K562 (cell line): ENCODE data around the gene CERCAM. TPM values are rescaled to one million over a fixed set of nuclear protein-coding genes. Genes with fewer than 3 reads are reported as not detected.
A peak's percentile ranks its signal among the peaks of the same experiment; 100 is the strongest.

Experiments used
- CEBPB ChIP-seq: fragments of 450-650 bp; IDR thresholded peaks from 2 replicates; pipeline ENCODE4 v1.6.1; 2016; ENCODE audit warnings: missing genetic modification characterization, missing compliant biosample characterization
- EHMT2 ChIP-seq: fragments of 450-650 bp; IDR thresholded peaks from 2 replicates; pipeline ENCODE4 v1.6.1; 2018; ENCODE audit warnings: antibody characterized with exemption
- ETV6 ChIP-seq, 3 experiments: fragments of 150-350 bp in 1 of 3; sonication (generic) in 1 of 3; formaldehyde crosslinking in 1 of 3; IDR thresholded peaks; 2 replicates each; pipeline versions ENCODE4 v1.6.1 to v1.8.0; 2014 to 2022; ENCODE audit warnings: borderline replicate concordance in 2 of 3, low read depth in 2 of 3, antibody characterized with exemption in 1 of 3, low read length in 1 of 3, mild to moderate bottlenecking in 1 of 3, missing genetic modification reagents in 1 of 3
- HDAC1 ChIP-seq, 2 experiments: fragments of 450-650 bp; IDR thresholded peaks; 2 replicates each; pipeline ENCODE4 v1.6.1; 2016 to 2017; ENCODE audit warnings: inconsistent platforms in 1 of 2, mild to moderate bottlenecking in 1 of 2, moderate library complexity in 1 of 2
- HOXB6 ChIP-seq: fragments of 250-450 bp; sonication (Bioruptor Pico); IDR thresholded peaks from 2 replicates; pipeline ENCODE4 v1.5.1; 2022; ENCODE audit warnings: mild to moderate bottlenecking, borderline replicate concordance
- KAT7 ChIP-seq: sonication (generic); formaldehyde crosslinking; IDR thresholded peaks from 2 replicates; pipeline ENCODE4 v1.8.0; 2022; ENCODE audit warnings: missing genetic modification reagents, mild to moderate bottlenecking, borderline replicate concordance
- MYNN ChIP-seq, 2 experiments: sonication (generic); formaldehyde crosslinking in 1 of 2; IDR thresholded peaks; 2 replicates each; pipeline versions ENCODE4 v1.5.0 to v1.6.1; 2016 to 2020; ENCODE audit warnings: antibody characterized with exemption in 1 of 2, missing genetic modification reagents in 1 of 2
- NCOA1 ChIP-seq: fragments of 450-650 bp; IDR thresholded peaks from 2 replicates; pipeline ENCODE4 v1.6.1; 2016; ENCODE audit warnings: low read depth
- PTTG1 ChIP-seq: fragments of 450-650 bp; IDR thresholded peaks from 2 replicates; pipeline ENCODE4 v1.6.1; 2016; ENCODE audit warnings: low read depth, mild to moderate bottlenecking, missing genetic modification characterization, missing compliant biosample characterization
- RB1 ChIP-seq: fragments of 450-650 bp; IDR thresholded peaks from 2 replicates; pipeline ENCODE4 v1.6.1; 2017; ENCODE audit warnings: low read depth, mild to moderate bottlenecking
- RBM15 ChIP-seq: fragments of 200-400 bp; formaldehyde crosslinking; IDR thresholded peaks from 2 replicates; pipeline ENCODE4 v1.6.1; 2018; ENCODE audit warnings: mild to moderate bottlenecking, low read length, moderate library complexity; ENCODE audit not compliant: insufficient read depth
- SNIP1 ChIP-seq: fragments of 450-650 bp; IDR thresholded peaks from 2 replicates; pipeline ENCODE4 v1.7.1; 2017; ENCODE audit warnings: low read depth, mild to moderate bottlenecking
- SRF ChIP-seq, 2 experiments: fragments of 250-450, 450-650 bp in 1 of 2; sonication (Bioruptor Pico) in 1 of 2; sonication (generic) in 1 of 2; formaldehyde crosslinking; IDR thresholded peaks; 2 replicates each; pipeline versions ENCODE4 v1.5.0 to v1.5.1; 2020 to 2022; ENCODE audit warnings: mild to moderate bottlenecking in 1 of 2, missing genetic modification reagents in 1 of 2
- SRSF3 ChIP-seq: fragments of 200-400 bp; formaldehyde crosslinking; IDR thresholded peaks from 2 replicates; pipeline ENCODE4 v1.6.1; 2016; ENCODE audit warnings: mild to moderate bottlenecking, low read length, moderate library complexity; ENCODE audit not compliant: insufficient read depth
- TCFL5 ChIP-seq: fragments of 250-450 bp; sonication (Bioruptor Pico); conservative IDR thresholded peaks from 2 replicates; pipeline ENCODE4 v1.6.1; 2021; ENCODE audit warnings: mild to moderate bottlenecking, moderate library complexity, matching md5 sums
- ZC3H8 ChIP-seq: fragments of 450-650 bp; IDR thresholded peaks from 2 replicates; pipeline ENCODE4 v1.6.1; 2017
- ZNF263 ChIP-seq: sonication (generic); formaldehyde crosslinking; IDR thresholded peaks from 2 replicates; pipeline ENCODE4 v1.8.0; 2022; ENCODE audit warnings: mild to moderate bottlenecking, missing genetic modification reagents, borderline replicate concordance
- polyA plus RNA-seq, 8 experiments: library from polyadenylated mRNA; depleted of rRNA in 4 of 8; stranded (reverse) in 5 of 8; unstranded in 3 of 8; fragments of >200 nt; fragmentation: Nextera tagmentation in 2 of 8; fragmentation: Illumina TruSeq in 1 of 8; extraction: Ambion mirVana in 2 of 8; extraction: Trizol in 1 of 8; gene quantifications; 2 replicates each; pipeline versions ENCODE4 v1.2.1 to v1.2.3, GENCODE V29; 2011 to 2014; ENCODE audit warnings: inconsistent platforms in 1 of 8, missing spikeins in 1 of 8
- total RNA-seq, 7 experiments: library from RNA; depleted of rRNA in 6 of 7; stranded (reverse); fragments of >200 nt in 6 of 7; fragmentation: Illumina TruSeq in 2 of 7; extraction: Trizol in 2 of 7; gene quantifications; 2 replicates each; pipeline versions ENCODE4 v1.2.1 to v1.2.3, GENCODE V29; 2011 to 2021; ENCODE audit warnings: low replicate concordance in 1 of 7
- TF ChIP-seq, protein P1 (sequence below): fragments of 450-650 bp; formaldehyde crosslinking; IDR thresholded peaks from 2 replicates; pipeline ENCODE4 v1.4.0; 2020; ENCODE audit warnings: mild to moderate bottlenecking, moderate library complexity
- TF ChIP-seq, protein P2 (sequence below), 2 experiments: fragments of 450-650 bp; conservative IDR thresholded peaks; 2 replicates each; pipeline ENCODE4 v1.6.1; 2017; ENCODE audit warnings: mild to moderate bottlenecking in 2 of 2, moderate library complexity in 2 of 2
- TF ChIP-seq, protein P3 (sequence below): fragments of 450-650 bp; IDR thresholded peaks from 2 replicates; pipeline ENCODE4 v1.6.1; 2016; ENCODE audit warnings: mild to moderate bottlenecking
- TF ChIP-seq, protein P4 (sequence below): sonication (generic); formaldehyde crosslinking; IDR thresholded peaks from 2 replicates; pipeline ENCODE4 v1.8.1; 2023; ENCODE audit warnings: mild to moderate bottlenecking, missing genetic modification reagents, moderate library complexity

Gene CERCAM
- total and polyA plus RNA-seq, 9 of the 15 experiments (the other 6 are each of a cell fraction or from before 2014, with no cell fraction given) = 0.75 to 24.0 (median 18.0) TPM

DNA sequence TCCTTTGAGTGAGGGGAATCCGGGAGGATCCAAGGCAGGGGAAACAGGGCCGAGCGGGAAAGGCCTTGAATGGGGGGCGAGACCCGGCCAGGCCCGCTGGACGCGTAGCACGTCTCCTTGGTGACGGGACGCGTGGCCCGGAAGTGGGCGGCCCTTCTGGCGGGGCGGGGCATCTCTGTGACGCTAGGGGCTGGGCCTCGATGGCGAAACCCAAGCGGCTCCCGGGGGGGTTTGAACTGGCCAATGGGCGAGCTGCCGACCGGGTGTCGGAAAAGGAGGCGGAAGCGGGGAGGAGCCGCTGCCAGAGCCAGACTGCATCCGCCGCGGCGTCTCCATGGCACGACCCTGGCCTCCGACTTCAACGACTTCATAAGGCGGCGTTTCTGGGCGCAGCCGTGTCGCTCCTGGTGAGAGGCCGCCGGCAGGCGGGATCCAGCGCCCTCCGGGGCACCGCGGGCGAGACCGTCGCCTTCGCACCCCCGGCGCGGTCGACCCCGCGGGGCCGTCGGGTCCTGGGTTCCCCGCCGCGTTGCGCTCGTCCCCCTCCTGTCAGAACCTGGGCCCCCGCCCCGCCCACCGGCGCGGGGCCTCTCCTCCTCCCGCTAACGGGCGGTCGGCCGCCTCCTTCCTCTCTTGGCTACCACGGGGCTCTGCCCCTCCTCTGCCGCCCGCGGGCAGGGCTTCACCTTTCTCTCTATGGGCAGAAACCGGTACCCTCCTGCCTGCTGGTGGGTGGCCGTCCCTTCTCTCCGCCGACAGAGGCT is 35.4 kb downstream of the CERCAM start, which contains the start of gene ODF2 (continued):
- TF ChIP-seq KAT7 (CRISPR knock-in tag) = no peak
- peak; percentile 96 for TF ChIP-seq CEBPB (tag)
- TF ChIP-seq RB1 = peak; percentile 54
- no peak for TF ChIP-seq EHMT2
- no peak for TF ChIP-seq SRSF3
- TF ChIP-seq, protein P1, sequence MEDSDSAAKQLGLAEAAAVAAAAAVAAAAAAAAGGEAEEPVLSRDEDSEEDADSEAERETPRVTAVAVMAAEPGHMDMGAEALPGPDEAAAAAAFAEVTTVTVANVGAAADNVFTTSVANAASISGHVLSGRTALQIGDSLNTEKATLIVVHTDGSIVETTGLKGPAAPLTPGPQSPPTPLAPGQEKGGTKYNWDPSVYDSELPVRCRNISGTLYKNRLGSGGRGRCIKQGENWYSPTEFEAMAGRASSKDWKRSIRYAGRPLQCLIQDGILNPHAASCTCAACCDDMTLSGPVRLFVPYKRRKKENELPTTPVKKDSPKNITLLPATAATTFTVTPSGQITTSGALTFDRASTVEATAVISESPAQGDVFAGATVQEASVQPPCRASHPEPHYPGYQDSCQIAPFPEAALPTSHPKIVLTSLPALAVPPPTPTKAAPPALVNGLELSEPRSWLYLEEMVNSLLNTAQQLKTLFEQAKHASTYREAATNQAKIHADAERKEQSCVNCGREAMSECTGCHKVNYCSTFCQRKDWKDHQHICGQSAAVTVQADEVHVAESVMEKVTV = no peak
- TF ChIP-seq RBM15 = no peak
- TF ChIP-seq, protein P2, sequence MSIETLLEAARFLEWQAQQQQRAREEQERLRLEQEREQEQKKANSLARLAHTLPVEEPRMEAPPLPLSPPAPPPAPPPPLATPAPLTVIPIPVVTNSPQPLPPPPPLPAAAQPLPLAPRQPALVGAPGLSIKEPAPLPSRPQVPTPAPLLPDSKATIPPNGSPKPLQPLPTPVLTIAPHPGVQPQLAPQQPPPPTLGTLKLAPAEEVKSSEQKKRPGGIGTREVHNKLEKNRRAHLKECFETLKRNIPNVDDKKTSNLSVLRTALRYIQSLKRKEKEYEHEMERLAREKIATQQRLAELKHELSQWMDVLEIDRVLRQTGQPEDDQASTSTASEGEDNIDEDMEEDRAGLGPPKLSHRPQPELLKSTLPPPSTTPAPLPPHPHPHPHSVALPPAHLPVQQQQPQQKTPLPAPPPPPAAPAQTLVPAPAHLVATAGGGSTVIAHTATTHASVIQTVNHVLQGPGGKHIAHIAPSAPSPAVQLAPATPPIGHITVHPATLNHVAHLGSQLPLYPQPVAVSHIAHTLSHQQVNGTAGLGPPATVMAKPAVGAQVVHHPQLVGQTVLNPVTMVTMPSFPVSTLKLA (conservative IDR thresholded peaks at IDR 0.05) = peak; percentile 98 to 99
- TF ChIP-seq SRF (CRISPR knock-in tag; IDR thresholded peaks at IDR 0.05) = no peak
- no peak for TF ChIP-seq ZC3H8
- TF ChIP-seq HOXB6 (CRISPR knock-in tag) = no peak
- TF ChIP-seq, protein P3, sequence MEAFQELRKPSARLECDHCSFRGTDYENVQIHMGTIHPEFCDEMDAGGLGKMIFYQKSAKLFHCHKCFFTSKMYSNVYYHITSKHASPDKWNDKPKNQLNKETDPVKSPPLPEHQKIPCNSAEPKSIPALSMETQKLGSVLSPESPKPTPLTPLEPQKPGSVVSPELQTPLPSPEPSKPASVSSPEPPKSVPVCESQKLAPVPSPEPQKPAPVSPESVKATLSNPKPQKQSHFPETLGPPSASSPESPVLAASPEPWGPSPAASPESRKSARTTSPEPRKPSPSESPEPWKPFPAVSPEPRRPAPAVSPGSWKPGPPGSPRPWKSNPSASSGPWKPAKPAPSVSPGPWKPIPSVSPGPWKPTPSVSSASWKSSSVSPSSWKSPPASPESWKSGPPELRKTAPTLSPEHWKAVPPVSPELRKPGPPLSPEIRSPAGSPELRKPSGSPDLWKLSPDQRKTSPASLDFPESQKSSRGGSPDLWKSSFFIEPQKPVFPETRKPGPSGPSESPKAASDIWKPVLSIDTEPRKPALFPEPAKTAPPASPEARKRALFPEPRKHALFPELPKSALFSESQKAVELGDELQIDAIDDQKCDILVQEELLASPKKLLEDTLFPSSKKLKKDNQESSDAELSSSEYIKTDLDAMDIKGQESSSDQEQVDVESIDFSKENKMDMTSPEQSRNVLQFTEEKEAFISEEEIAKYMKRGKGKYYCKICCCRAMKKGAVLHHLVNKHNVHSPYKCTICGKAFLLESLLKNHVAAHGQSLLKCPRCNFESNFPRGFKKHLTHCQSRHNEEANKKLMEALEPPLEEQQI = no peak
- no peak for TF ChIP-seq NCOA1
- TF ChIP-seq ETV6 (IDR thresholded peaks at IDR 0.05; ENCODE audit: borderline replicate concordance in 1 of 2, low read depth in 2 of 2, low read length in 1 of 2) = no peak
- TF ChIP-seq ETV6 (CRISPR knock-in tag; IDR thresholded peaks at IDR 0.05; ENCODE audit: borderline replicate concordance) = no peak
- TF ChIP-seq PTTG1 (tag) = no peak
- TF ChIP-seq MYNN (IDR thresholded peaks at IDR 0.05) = no peak
- no peak for TF ChIP-seq MYNN (CRISPR knock-in tag; IDR thresholded peaks at IDR 0.05)
- no peak for TF ChIP-seq ZNF263
- peak in 1 of 2 experiments; percentile 99; a peak in 2 of 4 replicates for TF ChIP-seq HDAC1 (IDR thresholded peaks at IDR 0.05)
- TF ChIP-seq, protein P4, sequence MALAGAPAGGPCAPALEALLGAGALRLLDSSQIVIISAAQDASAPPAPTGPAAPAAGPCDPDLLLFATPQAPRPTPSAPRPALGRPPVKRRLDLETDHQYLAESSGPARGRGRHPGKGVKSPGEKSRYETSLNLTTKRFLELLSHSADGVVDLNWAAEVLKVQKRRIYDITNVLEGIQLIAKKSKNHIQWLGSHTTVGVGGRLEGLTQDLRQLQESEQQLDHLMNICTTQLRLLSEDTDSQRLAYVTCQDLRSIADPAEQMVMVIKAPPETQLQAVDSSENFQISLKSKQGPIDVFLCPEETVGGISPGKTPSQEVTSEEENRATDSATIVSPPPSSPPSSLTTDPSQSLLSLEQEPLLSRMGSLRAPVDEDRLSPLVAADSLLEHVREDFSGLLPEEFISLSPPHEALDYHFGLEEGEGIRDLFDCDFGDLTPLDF (CRISPR knock-in tag) = no peak
- TF ChIP-seq TCFL5 (CRISPR knock-in tag) = no peak
- no peak for TF ChIP-seq SNIP1
